ENCODE data around the gene UGT3A1.
"Not testable (repeated sequence)": the region's sequence is repeated elsewhere in the genome, so short reads cannot be mapped to it uniquely, and the experiment has no call there.

GRCh38 chr5:35976859-35977258 is 14.3 kb downstream of the UGT3A1 start:
- not testable (repeated sequence) for TF ChIP-seq POLR2A, CTCF (IDR thresholded peaks at IDR 0.05)

Data from Peyer's patch (tissue), 4 donors.